ENCODE results near the gene VKORC1.
"Not testable (repeated sequence)": the region's sequence is repeated elsewhere in the genome, so short reads cannot be mapped to it uniquely, and the experiment has no call there.

VKORC1 gene

DNA sequence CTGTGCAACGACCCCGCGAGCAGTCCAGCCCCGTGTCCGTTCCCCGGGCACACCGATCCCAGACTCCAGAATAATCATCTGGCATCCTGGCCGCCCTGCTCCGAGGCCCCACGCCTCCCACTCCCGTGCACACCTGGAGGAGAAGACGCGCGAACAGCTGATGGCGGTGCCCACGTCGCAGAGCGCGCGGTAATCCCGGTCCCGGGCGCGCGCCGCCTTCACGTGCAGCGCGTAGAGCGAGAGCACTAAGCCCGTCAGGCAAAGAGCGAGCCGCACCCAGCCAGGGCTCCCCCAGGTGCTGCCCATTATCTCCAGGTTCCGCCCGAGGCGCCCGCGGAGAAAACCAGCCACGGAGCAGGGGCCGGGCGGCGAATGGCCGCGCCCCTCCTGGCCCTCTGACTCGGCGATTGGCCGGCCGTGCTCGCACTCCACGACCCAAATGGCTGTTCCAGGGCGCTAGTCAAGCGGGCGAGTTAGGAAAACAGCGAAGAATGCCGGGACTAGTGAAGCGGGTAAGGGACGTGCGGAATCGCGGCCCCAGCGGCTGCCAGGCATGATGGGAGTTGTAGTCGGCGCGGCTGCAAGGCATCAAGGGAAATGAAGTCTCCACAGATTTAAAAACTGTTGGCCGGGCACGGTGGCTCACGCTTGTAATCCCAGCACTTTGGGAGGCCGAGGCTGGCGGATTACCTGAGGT lies at the start of gene VKORC1:
TSS of gene VKORC1 (minus strand) at position 374 of the 697 bp plus-strand sequence. CDS start at position 306, 68 bp downstream.
- peak; percentile 95 for DNase-seq (ENCODE audit: extremely low read depth, low read depth)
- peak within 1 kb of the TSS; percentile 95 for H3K4me3 ChIP-seq (replicated peaks; ENCODE audit: low read depth, low read length)
- TF ChIP-seq, protein P1, sequence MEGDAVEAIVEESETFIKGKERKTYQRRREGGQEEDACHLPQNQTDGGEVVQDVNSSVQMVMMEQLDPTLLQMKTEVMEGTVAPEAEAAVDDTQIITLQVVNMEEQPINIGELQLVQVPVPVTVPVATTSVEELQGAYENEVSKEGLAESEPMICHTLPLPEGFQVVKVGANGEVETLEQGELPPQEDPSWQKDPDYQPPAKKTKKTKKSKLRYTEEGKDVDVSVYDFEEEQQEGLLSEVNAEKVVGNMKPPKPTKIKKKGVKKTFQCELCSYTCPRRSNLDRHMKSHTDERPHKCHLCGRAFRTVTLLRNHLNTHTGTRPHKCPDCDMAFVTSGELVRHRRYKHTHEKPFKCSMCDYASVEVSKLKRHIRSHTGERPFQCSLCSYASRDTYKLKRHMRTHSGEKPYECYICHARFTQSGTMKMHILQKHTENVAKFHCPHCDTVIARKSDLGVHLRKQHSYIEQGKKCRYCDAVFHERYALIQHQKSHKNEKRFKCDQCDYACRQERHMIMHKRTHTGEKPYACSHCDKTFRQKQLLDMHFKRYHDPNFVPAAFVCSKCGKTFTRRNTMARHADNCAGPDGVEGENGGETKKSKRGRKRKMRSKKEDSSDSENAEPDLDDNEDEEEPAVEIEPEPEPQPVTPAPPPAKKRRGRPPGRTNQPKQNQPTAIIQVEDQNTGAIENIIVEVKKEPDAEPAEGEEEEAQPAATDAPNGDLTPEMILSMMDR (IDR thresholded peaks at IDR 0.05; ENCODE audit: low read depth, low read length, missing control alignments), result no peak

- no peak for DNase-seq (ENCODE audit: extremely low read depth, low read depth)
- TF ChIP-seq, protein P1 (IDR thresholded peaks at IDR 0.05; ENCODE audit: low read depth, low read length, missing control alignments), result no peak
- no peak overlapping the region for H3K4me3 ChIP-seq (replicated peaks; ENCODE audit: low read depth, low read length)
Measured at GRCh38 chr16:31143694-31144148, 49.1 kb upstream of the VKORC1 start.

GRCh38 chr16:31143011-31143693 lies 48.6 kb upstream of the VKORC1 start:
- H3K4me3 ChIP-seq (replicated peaks; ENCODE audit: low read depth, low read length), result peak overlapping the region; percentile 30
- no peak for DNase-seq (ENCODE audit: extremely low read depth, low read depth)
- TF ChIP-seq, protein P1 (IDR thresholded peaks at IDR 0.05; ENCODE audit: low read depth, low read length, missing control alignments), result no peak

DNA sequence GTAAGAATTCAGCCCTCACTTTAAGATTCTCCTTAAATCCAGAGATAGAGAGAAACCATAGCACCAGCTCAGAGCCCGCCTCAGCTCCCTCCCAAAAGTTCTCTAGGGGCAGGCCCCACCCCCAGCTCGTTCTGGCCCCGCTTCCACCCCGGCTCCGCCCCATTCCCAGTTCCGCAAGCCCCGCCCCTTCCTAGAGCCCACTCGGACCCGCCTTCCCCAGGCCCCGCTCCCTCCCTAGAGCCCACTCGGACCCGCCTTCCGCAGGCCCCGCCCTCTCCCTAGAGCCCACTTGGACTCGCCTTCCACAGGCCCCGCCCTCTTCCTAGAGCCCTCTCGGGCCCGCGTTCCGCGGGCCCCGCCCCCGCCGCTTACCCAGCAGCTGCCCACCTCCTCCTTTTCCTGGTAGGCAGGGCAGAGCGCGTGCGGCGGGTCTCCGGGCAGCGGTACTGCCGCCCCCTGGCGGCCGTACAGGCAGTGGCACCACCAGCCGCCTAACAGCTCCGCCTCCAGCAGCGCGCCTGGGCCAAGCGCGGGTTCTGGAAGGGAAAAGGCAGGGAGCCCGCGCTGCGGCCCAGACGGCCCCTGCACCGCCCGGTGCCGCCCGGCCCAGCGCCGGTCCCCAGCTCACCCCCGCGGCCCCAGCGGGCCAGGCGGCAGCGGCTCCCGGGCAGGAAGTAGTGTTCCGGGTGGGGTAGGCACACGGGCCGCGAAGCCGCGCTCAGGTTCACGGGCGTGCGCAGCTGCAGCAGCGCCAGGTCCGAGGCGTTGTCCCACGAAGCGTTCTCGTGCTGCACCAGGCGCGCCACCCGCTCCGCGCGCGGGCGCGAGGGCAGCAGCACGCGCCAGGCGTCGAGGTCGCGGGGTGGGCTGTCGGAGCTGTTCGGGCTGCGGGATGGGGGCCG lies 47.8 kb upstream of the VKORC1 start:
- TF ChIP-seq, protein P1 (IDR thresholded peaks at IDR 0.05; ENCODE audit: low read depth, low read length, missing control alignments), result peak; percentile 89
- DNase-seq (ENCODE audit: extremely low read depth, low read depth), result peak; percentile 90

GRCh38 chr16:31141489-31142108 lies 47.0 kb upstream of the VKORC1 start:
- TF ChIP-seq, protein P1 (IDR thresholded peaks at IDR 0.05; ENCODE audit: low read depth, low read length, missing control alignments), result no peak
- H3K4me3 ChIP-seq (replicated peaks; ENCODE audit: low read depth, low read length), result peak overlapping the region; percentile 31
- DNase-seq (ENCODE audit: extremely low read depth, low read depth), result no peak

More for the DNA sequence above, 47.8 kb upstream of the VKORC1 start:
- H3K4me3 ChIP-seq (replicated peaks; ENCODE audit: low read depth, low read length), result peak overlapping the region; percentile 31

- not testable (repeated sequence) for DNase-seq (ENCODE audit: extremely low read depth, low read depth); H3K4me3 ChIP-seq (replicated peaks; ENCODE audit: low read depth, low read length)
Measured at GRCh38 chr16:31141071-31141469, 46.5 kb upstream of the VKORC1 start.
